NCI-H2227 (cell line): ENCODE data around the gene MLPH.

Experiments
- DNase-seq: peaks from one replicate; lab custom pipeline; 2025; ENCODE audit not compliant: unreplicated experiment; lab: John Stamatoyannopoulos, UW

MLPH gene

DNA sequence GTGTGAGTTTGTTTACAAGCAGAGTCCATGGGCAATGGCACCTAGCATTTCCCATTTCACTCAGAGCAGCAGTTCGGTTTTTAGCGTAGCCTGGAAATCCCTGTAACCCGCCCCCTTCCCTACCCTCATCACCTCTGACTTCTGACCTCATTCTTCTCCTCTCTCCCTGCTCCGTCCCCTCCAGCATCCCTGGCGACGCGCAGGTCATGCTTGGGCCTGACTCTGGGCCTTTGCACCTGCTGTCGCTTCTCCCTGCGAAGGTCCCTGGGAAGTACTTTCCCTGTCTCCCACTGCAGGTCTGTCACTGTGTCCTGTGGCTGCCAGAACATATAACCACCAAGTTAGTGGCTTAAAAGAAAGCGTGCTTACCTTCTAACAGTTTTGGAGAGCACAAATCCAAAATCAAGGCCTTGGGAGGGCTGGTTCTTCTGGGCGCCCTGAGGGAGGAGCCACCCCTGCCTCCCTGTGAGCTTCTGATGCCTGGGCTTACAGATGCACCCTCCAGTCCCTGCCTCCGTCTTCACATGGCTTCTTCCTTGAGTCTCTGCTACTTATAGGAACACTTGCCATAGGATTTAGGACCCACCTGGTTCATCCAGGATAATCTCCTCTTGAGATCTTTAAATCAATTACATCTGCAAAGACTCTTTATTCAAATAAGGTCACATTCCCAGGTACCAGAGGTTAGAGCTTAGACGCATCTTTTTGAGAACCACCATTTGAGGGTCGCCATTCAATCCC is 111.6 kb downstream of the MLPH start:
- no peak for DNase-seq

DNA sequence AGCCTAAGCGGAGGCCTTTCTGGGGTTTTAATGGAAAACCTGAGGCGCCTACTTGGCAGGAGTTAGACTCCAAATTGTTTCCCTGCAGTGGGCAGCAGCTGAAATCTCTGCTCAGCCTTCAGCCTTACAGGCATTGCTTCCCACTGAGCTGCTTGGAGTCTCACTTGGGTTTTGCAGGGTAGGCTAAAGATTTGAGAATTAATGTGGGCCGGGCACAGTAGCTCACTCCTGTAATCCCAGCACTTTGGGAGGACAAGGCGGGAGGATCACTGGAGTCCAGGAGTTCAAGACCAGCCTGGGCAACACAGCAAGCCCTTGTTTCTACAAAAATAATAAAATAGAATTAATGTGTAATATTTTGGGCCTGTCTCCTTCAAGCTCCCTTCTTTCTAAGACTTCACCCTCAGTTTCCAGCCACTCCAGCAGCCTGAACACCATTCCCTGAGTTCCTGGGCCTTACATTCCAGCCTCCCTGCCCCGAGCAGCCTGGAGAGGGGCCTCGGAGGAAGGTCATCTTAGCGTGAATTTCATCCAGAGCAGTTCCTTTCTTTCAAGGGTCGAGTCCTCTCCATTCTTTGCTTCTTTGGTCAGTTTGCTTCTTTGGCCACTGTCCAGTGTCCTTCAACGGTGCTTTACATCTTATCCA is 112.5 kb downstream of the MLPH start:
- DNase-seq = no peak

DNA sequence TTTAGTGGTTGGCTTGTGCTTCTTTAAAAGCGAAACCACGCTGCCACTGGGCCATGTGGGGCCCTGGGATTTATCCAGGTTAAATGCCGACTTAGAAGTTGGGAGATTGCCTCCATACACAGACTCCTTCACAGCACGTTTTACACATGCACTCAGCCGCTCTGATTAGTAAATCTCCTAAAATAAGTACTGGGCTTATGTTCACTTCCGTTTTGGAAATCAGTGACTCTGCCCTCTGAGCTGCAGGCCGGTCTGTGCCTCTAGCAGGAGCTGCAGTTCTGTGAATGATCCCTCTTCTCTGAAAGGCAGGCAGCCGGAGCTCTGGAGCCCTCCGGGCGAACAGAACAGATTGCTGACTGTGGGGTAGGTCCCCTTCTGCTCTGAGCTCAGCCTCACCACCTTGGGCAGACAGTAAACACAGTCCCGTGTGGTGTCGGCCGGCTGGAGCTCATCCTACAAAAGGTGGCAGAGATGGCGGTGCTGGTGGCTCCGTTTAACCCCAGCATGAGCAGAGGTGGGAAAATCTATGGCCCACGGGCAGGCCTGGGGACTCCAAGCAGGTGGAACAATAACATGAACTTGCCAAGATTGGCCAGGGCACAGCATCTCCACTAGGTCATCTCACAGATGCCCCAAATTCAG is 113.3 kb downstream of the MLPH start:
- DNase-seq = no peak

DNA sequence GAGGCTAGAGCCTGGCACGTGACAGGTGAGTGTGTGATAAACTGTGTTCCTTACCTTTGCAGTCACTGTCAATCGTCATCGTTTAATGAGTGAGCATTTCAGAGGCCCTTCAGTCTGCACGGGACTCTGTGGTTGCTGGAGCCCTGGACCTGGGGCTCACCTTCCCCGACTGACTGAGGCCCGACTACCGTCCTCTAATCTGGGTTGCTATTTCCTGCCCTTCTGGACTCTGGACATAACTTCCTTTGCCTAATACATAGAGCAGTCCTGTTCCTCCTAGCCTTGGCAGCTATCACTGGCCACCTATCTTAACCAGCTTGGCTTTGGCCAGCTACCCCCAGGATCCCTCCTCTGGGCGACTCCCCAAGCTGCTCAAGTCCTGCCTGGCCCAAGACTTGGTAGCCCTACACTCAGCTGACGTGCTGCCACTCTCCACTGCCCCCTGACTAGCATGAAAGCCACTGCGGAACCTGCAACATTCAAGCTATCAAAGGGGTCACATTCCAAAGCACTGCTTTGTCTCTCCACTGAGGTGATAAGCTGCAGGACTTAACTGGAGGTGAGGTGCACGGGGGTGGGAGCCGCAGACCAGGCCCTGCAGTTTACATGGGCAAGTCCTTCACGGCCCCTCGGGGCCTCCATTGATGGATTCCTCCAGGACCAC is 114.5 kb downstream of the MLPH start:
- no peak for DNase-seq

DNA sequence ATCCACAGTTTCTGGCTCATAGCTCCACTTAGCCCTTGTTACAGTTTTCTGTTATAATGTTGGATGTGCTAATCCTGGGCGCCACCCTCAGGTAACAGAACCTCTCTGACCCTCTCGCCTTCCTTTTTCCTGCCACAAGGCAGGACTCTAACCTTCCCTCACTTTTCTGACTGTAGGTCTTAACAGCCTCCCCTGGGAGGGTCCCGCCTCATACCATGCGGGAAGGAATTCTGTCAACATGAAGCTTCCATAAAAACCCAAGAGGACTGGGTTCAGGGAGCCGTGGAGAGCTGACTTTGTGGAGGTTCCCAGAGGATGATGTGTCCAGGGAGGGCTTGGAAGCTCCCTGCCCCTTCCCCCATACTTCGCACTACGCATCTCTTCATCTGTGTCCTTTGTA is 115.4 kb downstream of the MLPH start:
- no peak for DNase-seq

DNA sequence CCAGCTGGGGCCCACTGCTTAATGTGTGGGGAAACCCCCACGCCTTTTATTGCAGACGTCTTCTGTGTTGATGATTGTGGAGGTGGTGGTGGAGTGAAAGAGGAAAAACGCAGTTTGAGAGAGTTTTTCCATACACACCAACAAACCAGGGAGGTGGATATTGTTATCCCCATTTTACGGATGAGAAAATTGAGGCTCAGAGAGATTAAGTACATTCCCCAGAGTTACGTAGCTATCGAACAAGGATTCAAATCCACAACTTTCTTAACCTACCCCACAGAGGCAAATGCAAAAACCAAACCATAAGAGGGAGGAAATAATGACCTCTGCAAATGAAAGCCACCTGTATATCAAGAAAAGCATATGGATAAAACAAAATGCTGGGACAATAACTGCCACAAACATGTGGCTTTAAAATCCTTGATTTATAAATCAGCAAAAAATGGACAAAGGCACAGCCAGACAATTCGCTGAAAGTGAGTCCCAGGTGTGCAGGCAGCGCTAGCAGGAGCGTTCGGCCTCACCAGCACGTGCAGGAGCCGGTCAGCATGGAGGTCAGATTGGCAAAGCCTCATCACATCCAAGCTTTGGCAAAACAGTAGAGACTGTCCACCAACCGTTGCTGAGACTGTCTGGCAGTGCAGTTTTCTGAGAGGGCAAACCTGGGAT is 116.1 kb downstream of the MLPH start:
- DNase-seq = no peak

DNA sequence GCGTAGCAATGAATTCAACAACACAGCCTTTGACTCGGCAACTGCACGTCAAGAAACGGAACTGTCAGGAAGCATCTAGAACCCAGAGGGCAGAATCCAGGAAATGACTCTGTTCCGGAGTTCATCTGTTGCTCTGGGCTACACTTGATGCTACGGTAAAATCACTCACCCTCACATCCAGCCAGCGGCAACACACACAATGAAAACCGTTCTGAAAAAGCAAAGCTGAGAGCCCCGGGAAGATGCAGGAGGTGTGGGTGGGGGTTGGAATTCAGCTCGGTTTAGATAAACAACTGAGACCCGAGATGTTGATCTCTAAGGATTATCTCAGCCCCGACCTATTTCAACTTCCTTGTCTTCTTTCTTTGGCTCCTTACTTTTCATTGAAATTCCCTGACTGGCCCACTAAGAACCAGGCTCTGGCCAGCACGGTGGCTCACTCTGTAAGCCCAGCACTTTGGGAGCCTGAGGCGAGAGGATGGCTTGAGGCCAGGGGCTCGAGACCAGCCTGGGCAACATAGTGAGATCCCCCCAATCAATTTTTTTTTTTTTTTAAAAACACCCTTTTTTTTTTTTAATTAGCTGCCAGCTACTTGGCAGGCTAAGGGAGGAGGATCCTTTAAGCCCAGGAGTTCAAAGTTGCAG is 116.8 kb downstream of the MLPH start:
- no peak for DNase-seq

DNA sequence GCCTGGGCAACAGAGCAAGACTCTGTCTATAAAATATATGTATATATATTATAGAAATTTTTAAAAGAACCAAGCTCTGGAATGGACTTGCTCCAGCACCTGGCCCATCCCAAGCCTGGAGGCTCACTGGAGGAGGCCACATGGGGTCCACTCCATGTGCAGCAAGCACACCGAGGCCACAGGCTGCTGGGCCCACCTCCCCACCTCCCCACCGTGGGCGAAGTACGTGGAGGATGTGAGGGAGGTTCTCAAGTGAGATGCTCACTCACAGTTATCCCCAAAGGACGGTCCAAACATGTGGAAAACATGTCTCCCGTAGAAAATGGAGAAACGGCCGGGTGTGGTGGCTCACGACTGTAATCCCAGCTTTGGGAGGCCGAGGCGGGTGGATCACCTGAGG is 117.3 kb downstream of the MLPH start:
- no peak for DNase-seq
